Fibroblast of lung (primary cell): ENCODE measurements around the gene ZNF25. TPM values are rescaled to one million over a fixed set of nuclear protein-coding genes. Genes with fewer than 3 reads are reported as not detected.

Source experiments
- DNase-seq, 2 donors: peaks; one replicate each; pipeline versions ENCODE4 v3.0.0 to v3.0.0-alpha.2; 2010; ENCODE audit warnings: low read depth in 2 of 2
- H2AFZ ChIP-seq: 2 replicates; pipeline ENCODE4 v1.5.1; 2012; ENCODE audit warnings: low read length, control low read depth, inconsistent platforms
- H3K27ac ChIP-seq: 2 replicates; pipeline ENCODE4 v1.5.1; 2011; ENCODE audit warnings: low read length, control low read depth; ENCODE audit not compliant: insufficient read depth
- H3K27me3 ChIP-seq: 2 replicates; pipeline ENCODE4 v1.5.1; 2011; ENCODE audit warnings: mild to moderate bottlenecking, low read length; ENCODE audit not compliant: control insufficient read depth, insufficient read depth
- H3K36me3 ChIP-seq: 2 replicates; pipeline ENCODE4 v1.5.1; 2011; ENCODE audit warnings: low read length; ENCODE audit not compliant: control insufficient read depth, insufficient read depth
- H3K4me1 ChIP-seq: 2 replicates; pipeline ENCODE4 v1.5.1; 2011; ENCODE audit warnings: low read length; ENCODE audit not compliant: control insufficient read depth, insufficient read depth; ENCODE audit errors: extremely low read depth
- H3K4me2 ChIP-seq: 2 replicates; pipeline ENCODE4 v1.5.1; 2011; ENCODE audit warnings: low read length, control low read depth; ENCODE audit not compliant: insufficient read depth; ENCODE audit errors: extremely low read depth
- H3K4me3 ChIP-seq, 4 experiments: fragments of 200-600 bp in 1 of 4; sonication (generic) in 1 of 4; replicated peaks in 1 of 4; 2 replicates each; pipeline ENCODE4 v1.5.1; 2011 to 2016; ENCODE audit warnings: low read length in 4 of 4, low read depth in 3 of 4, mild to moderate bottlenecking in 3 of 4, control low read depth in 2 of 4, inconsistent platforms in 1 of 4, mixed read lengths in 1 of 4; ENCODE audit not compliant: insufficient read depth in 1 of 4; ENCODE audit errors: control extremely low read depth in 1 of 4
- H3K79me2 ChIP-seq: 2 replicates; pipeline ENCODE4 v1.5.1; 2012; ENCODE audit warnings: mild to moderate bottlenecking, low read length, inconsistent platforms; ENCODE audit not compliant: control insufficient read depth, insufficient read depth
- H3K9ac ChIP-seq: 2 replicates; pipeline ENCODE4 v1.5.1; 2011; ENCODE audit warnings: mild to moderate bottlenecking, low read length, control low read depth; ENCODE audit not compliant: insufficient read depth
- H3K9me3 ChIP-seq: 2 replicates; pipeline ENCODE4 v1.5.1; 2012; ENCODE audit warnings: low read depth, low read length; ENCODE audit not compliant: control insufficient read depth, insufficient read depth
- H4K20me1 ChIP-seq: 2 replicates; pipeline ENCODE4 v1.5.1; 2011; ENCODE audit warnings: low read length; ENCODE audit not compliant: control insufficient read depth, insufficient read depth; ENCODE audit errors: extremely low read depth
- EZH2 ChIP-seq: IDR thresholded peaks from 2 replicates; pipeline ENCODE4 v1.5.1; 2012; ENCODE audit warnings: low read length, control low read depth, mild to moderate bottlenecking; ENCODE audit errors: missing control alignments
- polyA plus RNA-seq, 2 donors: library from polyadenylated mRNA; depleted of rRNA in 1 of 2; stranded (reverse) in 1 of 2; unstranded in 1 of 2; fragments of >200 nt; gene quantifications; 2 replicates each; pipeline ENCODE4 v1.2.1, GENCODE V29; 2011 to 2012; ENCODE audit warnings: missing spikeins in 1 of 2
- total RNA-seq: library from RNA; depleted of rRNA; stranded (reverse); fragments of >200 nt; gene quantifications from 2 replicates; pipeline ENCODE4 v1.2.1, GENCODE V29; 2014
- TF ChIP-seq, protein P1 (sequence below), 2 donors: IDR thresholded peaks in 1 of 2; conservative IDR thresholded peaks in 1 of 2; 1 replicate in 1 of 2; 2 replicates in 1 of 2; pipeline ENCODE4 v1.5.1; 2011 to 2012; ENCODE audit warnings: low read length in 2 of 2, control low read depth in 1 of 2, inconsistent platforms in 1 of 2, low read depth in 1 of 2, mild to moderate bottlenecking in 1 of 2

The ZNF25 gene
- total and polyA plus RNA-seq, 2 donors (not counting 1 experiment from before 2014, with no cell fraction given) = 12.0 to 18.5 TPM

GRCh38 chr10:38016354-38016753, 39.9 kb upstream of the ZNF25 start:
- Histone ChIP-seq H3K4me2 (no peak overlapping the region), H3K27me3 (no peaks in the 10 kb centered on the region), H3K4me3 (no peak overlapping the region), H3K79me2 (no peaks in the 10 kb centered on the region), H4K20me1 (no peaks in the 10 kb centered on the region), H3K27ac (no peak overlapping the region), H3K36me3 (peaks cover 3% of the 10 kb centered on the region), H2AFZ (no peak overlapping the region), H3K4me1 (peaks cover 2% of the 10 kb centered on the region), H3K9me3 (no peaks in the 10 kb centered on the region), H3K9ac (no peak overlapping the region)
- no peak for TF ChIP-seq EZH2
- TF ChIP-seq, protein P1, sequence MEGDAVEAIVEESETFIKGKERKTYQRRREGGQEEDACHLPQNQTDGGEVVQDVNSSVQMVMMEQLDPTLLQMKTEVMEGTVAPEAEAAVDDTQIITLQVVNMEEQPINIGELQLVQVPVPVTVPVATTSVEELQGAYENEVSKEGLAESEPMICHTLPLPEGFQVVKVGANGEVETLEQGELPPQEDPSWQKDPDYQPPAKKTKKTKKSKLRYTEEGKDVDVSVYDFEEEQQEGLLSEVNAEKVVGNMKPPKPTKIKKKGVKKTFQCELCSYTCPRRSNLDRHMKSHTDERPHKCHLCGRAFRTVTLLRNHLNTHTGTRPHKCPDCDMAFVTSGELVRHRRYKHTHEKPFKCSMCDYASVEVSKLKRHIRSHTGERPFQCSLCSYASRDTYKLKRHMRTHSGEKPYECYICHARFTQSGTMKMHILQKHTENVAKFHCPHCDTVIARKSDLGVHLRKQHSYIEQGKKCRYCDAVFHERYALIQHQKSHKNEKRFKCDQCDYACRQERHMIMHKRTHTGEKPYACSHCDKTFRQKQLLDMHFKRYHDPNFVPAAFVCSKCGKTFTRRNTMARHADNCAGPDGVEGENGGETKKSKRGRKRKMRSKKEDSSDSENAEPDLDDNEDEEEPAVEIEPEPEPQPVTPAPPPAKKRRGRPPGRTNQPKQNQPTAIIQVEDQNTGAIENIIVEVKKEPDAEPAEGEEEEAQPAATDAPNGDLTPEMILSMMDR (conservative IDR thresholded peaks at IDR 0.05 in 1 of 2, IDR thresholded peaks at IDR 0.05 in 1 of 2; ENCODE audit: low read depth in 1 of 2, low read length in 2 of 2) = no peak
- DNase-seq = no peak

GRCh38 chr10:38010119-38010903, 33.9 kb upstream of the ZNF25 start, which contains the start of gene ZNF33A:
Gene ZNF33A (plus strand): TSS chr10:38010675. CDS start chr10:38012342, 1,667 bp downstream.
- peak within 1 kb of the TSS; percentile 84 for H3K9ac ChIP-seq
- H3K36me3 ChIP-seq = no peaks in the 10 kb centered on the region
- H3K4me1 ChIP-seq = peaks cover 3% of the 10 kb centered on the region
- peak within 1 kb of the TSS; percentile 89 for H3K27ac ChIP-seq
- DNase-seq = peak; percentile 90 to 92
- no peaks in the 10 kb centered on the region for H4K20me1 ChIP-seq
- no peaks in the 10 kb centered on the region for H3K9me3 ChIP-seq
- H3K27me3 ChIP-seq = no peaks in the 10 kb centered on the region
- H3K4me2 ChIP-seq = peak within 1 kb of the TSS; percentile 92
- H2AFZ ChIP-seq = peak within 1 kb of the TSS; percentile 99
- H3K4me3 ChIP-seq = peak within 1 kb of the TSS; percentile 66 to 90 (median 83)
- H3K79me2 ChIP-seq = no peaks in the 10 kb centered on the region
- TF ChIP-seq, protein P1 (conservative IDR thresholded peaks at IDR 0.05 in 1 of 2, IDR thresholded peaks at IDR 0.05 in 1 of 2; ENCODE audit: low read depth in 1 of 2, low read length in 2 of 2) = no peak
- TF ChIP-seq EZH2 = no peak

GRCh38 chr10:38007991-38008390, 31.5 kb upstream of the ZNF25 start:
- H3K36me3 ChIP-seq = no peaks in the 10 kb centered on the region
- no peaks in the 10 kb centered on the region for H4K20me1 ChIP-seq
- no peak overlapping the region for H2AFZ ChIP-seq
- no peaks in the 10 kb centered on the region for H3K27me3 ChIP-seq
- H3K79me2 ChIP-seq = no peaks in the 10 kb centered on the region
- peaks cover 3% of the 10 kb centered on the region for H3K4me1 ChIP-seq
- H3K27ac ChIP-seq = no peak overlapping the region
- no peak for DNase-seq
- no peaks in the 10 kb centered on the region for H3K9me3 ChIP-seq
- H3K4me2 ChIP-seq = no peak overlapping the region
- no peak overlapping the region for H3K4me3 ChIP-seq
- TF ChIP-seq, protein P1 (conservative IDR thresholded peaks at IDR 0.05 in 1 of 2, IDR thresholded peaks at IDR 0.05 in 1 of 2; ENCODE audit: low read depth in 1 of 2, low read length in 2 of 2) = no peak
- TF ChIP-seq EZH2 = no peak
- no peak overlapping the region for H3K9ac ChIP-seq
